K562 (cell line): ENCODE results near the gene ADAM33.

Source experiments
- BHLHE40 ChIP-seq: IDR thresholded peaks from 2 replicates; pipeline ENCODE4 v1.6.1; 2011; ENCODE audit warnings: low read length, improper control_type of control experiment
- BRD9 ChIP-seq: fragments of 450-650 bp; IDR thresholded peaks from 2 replicates; pipeline ENCODE4 v1.6.1; 2018; ENCODE audit warnings: low read depth; ENCODE audit not compliant: partially characterized antibody
- GTF3C2 ChIP-seq: IDR thresholded peaks from 3 replicates; pipeline ENCODE4 v1.6.1; 2011; ENCODE audit warnings: borderline replicate concordance, mild to moderate bottlenecking, moderate library complexity; ENCODE audit not compliant: insufficient read length; ENCODE audit errors: extremely low read depth
- MTA3 ChIP-seq: fragments of 450-650 bp; formaldehyde crosslinking; IDR thresholded peaks from 2 replicates; pipeline ENCODE4 v1.6.1; 2017; ENCODE audit warnings: mild to moderate bottlenecking, borderline replicate concordance
- NFE2 ChIP-seq: IDR thresholded peaks from 2 replicates; pipeline ENCODE4 v1.6.1; 2014; ENCODE audit warnings: antibody characterized with exemption, low read depth
- POLR2A ChIP-seq: fragments of 450-650 bp; conservative IDR thresholded peaks from 2 replicates; pipeline ENCODE4 v1.6.1; 2016
- POLR2AphosphoS5 ChIP-seq: IDR thresholded peaks from 2 replicates; pipeline ENCODE4 v1.6.1; 2011; ENCODE audit warnings: mild to moderate bottlenecking, low read depth, low read length, moderate library complexity; ENCODE audit not compliant: control insufficient read depth, insufficient read depth
- RAD51 ChIP-seq: fragments of 450-650 bp; IDR thresholded peaks from 2 replicates; pipeline ENCODE4 v1.7.1; 2016; ENCODE audit warnings: low read depth, mild to moderate bottlenecking, borderline replicate concordance
- SMARCE1 ChIP-seq: fragments of 450-650 bp; IDR thresholded peaks from 2 replicates; pipeline ENCODE4 v1.7.1; 2016; ENCODE audit warnings: mild to moderate bottlenecking
- SNRNP70 ChIP-seq: fragments of 200-400 bp; formaldehyde crosslinking; optimal IDR thresholded peaks from 2 replicates; pipeline ENCODE3; 2017; ENCODE audit warnings: low read depth, low read length
- ZBTB7A ChIP-seq: IDR thresholded peaks from 2 replicates; pipeline ENCODE4 v1.6.1; 2011; ENCODE audit warnings: low read depth, mild to moderate bottlenecking, low read length, moderate library complexity, borderline replicate concordance; ENCODE audit not compliant: control insufficient read depth

GRCh38 chr20:3691897-3692296, 10.1 kb upstream of the ADAM33 start:
- no peak for TF ChIP-seq SNRNP70
- TF ChIP-seq MTA3: no peak
- TF ChIP-seq RAD51: no peak
- TF ChIP-seq SMARCE1: no peak
- no peak for TF ChIP-seq BRD9
- TF ChIP-seq GTF3C2: no peak
- no peak for TF ChIP-seq ZBTB7A
- TF ChIP-seq NFE2: no peak
- TF ChIP-seq POLR2A: no peak
- no peak for TF ChIP-seq POLR2AphosphoS5
- no peak for TF ChIP-seq BHLHE40
